SK-N-SH (cell line): ENCODE results near the gene ZNF613. TPM values are rescaled to one million over a fixed set of nuclear protein-coding genes. Genes with fewer than 3 reads are reported as not detected.

Experiments used
- CTCF ChIA-PET: fragments of 300-600, 350-600 bp; formaldehyde crosslinking; extraction: SDS; loops from one replicate; lab custom pipeline; 2021; lab: Yijun Ruan, JAX
- POLR2A ChIA-PET: fragments of 350-600 bp; sonication (Branson Sonifier 250); formaldehyde crosslinking; extraction: SDS; loops from one replicate; lab custom pipeline; 2020; ENCODE audit warnings: antibody characterized with exemption, inconsistent platforms; lab: Yijun Ruan, JAX
- DNase-seq: peaks from one replicate; pipeline ENCODE4 v3.0.0; 2012
- H2AFZ ChIP-seq: fragments of 200-600 bp; sonication (generic); 2 replicates; pipeline ENCODE4 v1.8.1; 2016; ENCODE audit warnings: antibody characterized with exemption, mild to moderate bottlenecking, low read depth
- H3F3A ChIP-seq: fragments of 200-600 bp; sonication (generic); replicated peaks from 2 replicates; pipeline ENCODE3; 2016; ENCODE audit warnings: antibody characterized with exemption, mild to moderate bottlenecking; ENCODE audit not compliant: insufficient read depth
- H3K27ac ChIP-seq, 2 experiments: fragments of 200-500 bp in 1 of 2; fragments of 200-600 bp in 1 of 2; sonication (Bioruptor generic) in 1 of 2; sonication (generic), shearing (Covaris generic) in 1 of 2; 2 replicates each; pipeline versions ENCODE4 v1.5.1 to v1.6.1; 2014 to 2016; ENCODE audit warnings: low read depth in 2 of 2, inconsistent platforms in 1 of 2, low read length in 1 of 2, mild to moderate bottlenecking in 1 of 2, mixed read lengths in 1 of 2
- H3K27me3 ChIP-seq: fragments of 200-600 bp; sonication (generic), shearing (Covaris generic); 2 replicates; pipeline ENCODE4 v1.6.1; 2016; ENCODE audit warnings: mixed run types; ENCODE audit not compliant: insufficient read depth
- H3K36me3 ChIP-seq, 2 experiments: fragments of 200-500 bp in 1 of 2; fragments of 200-600 bp in 1 of 2; sonication (Bioruptor generic) in 1 of 2; sonication (generic) in 1 of 2; replicated peaks in 1 of 2; 2 replicates each; pipeline versions ENCODE3 to v1.5.1; 2014 to 2016; ENCODE audit warnings: low read length in 1 of 2, mild to moderate bottlenecking in 1 of 2; ENCODE audit not compliant: insufficient read depth in 2 of 2, control insufficient read depth in 1 of 2
- H3K4me1 ChIP-seq, 2 experiments: fragments of 200-500 bp in 1 of 2; fragments of 200-600 bp in 1 of 2; sonication (Bioruptor generic) in 1 of 2; sonication (generic), shearing (Covaris generic) in 1 of 2; 2 replicates each; pipeline versions ENCODE4 v1.5.1 to v1.6.1; 2014 to 2016; ENCODE audit warnings: low read depth in 1 of 2, low read length in 1 of 2, mixed run types in 1 of 2; ENCODE audit not compliant: insufficient read depth in 2 of 2, control insufficient read depth in 1 of 2
- H3K4me2 ChIP-seq: fragments of 200-600 bp; sonication (generic), shearing (Covaris generic); 2 replicates; pipeline ENCODE4 v1.6.1; 2017; ENCODE audit warnings: mixed run types
- H3K4me3 ChIP-seq, 2 experiments: fragments of 200-500 bp in 1 of 2; fragments of 200-600 bp in 1 of 2; sonication (Bioruptor generic) in 1 of 2; sonication (generic), shearing (Covaris generic) in 1 of 2; 2 replicates each; pipeline versions ENCODE4 v1.5.1 to v1.8.1; 2014 to 2016; ENCODE audit warnings: low read depth in 2 of 2, inconsistent platforms in 1 of 2, low read length in 1 of 2, mild to moderate bottlenecking in 1 of 2, mixed read lengths in 1 of 2, moderate library complexity in 1 of 2
- H3K79me2 ChIP-seq: fragments of 200-600 bp; sonication (generic); 2 replicates; pipeline ENCODE4 v1.8.1; 2017; ENCODE audit warnings: mild to moderate bottlenecking; ENCODE audit not compliant: insufficient read depth
- H3K9ac ChIP-seq: fragments of 200-600 bp; sonication (generic); 2 replicates; pipeline ENCODE4 v1.6.1; 2017; ENCODE audit warnings: mixed run types
- H3K9me2 ChIP-seq: fragments of 200-600 bp; sonication (generic); 2 replicates; pipeline ENCODE4 v1.6.1; 2017; ENCODE audit warnings: mixed run types
- H3K9me3 ChIP-seq: fragments of 200-600 bp; sonication (generic); 2 replicates; pipeline ENCODE4 v1.6.1; 2017; ENCODE audit warnings: mixed run types, mild to moderate bottlenecking, moderate library complexity
- H4K20me1 ChIP-seq: fragments of 200-600 bp; sonication (generic); 2 replicates; pipeline ENCODE4 v1.6.1; 2017; ENCODE audit warnings: mild to moderate bottlenecking, mixed run types; ENCODE audit not compliant: insufficient read depth
- CHD2 ChIP-seq: fragments of 150-350 bp; IDR thresholded peaks from 2 replicates; pipeline ENCODE4 v1.6.1; 2018; ENCODE audit warnings: low read length; ENCODE audit not compliant: partially characterized antibody
- ELF1 ChIP-seq: IDR thresholded peaks from 2 replicates; pipeline ENCODE4 v1.4.0; 2012
- EP300 ChIP-seq, 2 experiments: IDR thresholded peaks; 2 replicates each; pipeline versions ENCODE4 v1.4.0 to v1.6.1; 2012; ENCODE audit warnings: borderline replicate concordance in 1 of 2, low read depth in 1 of 2, low read length in 1 of 2
- EZH2phosphoT487 ChIP-seq: fragments of 200-600 bp; sonication (generic); IDR thresholded peaks from 2 replicates; pipeline ENCODE4 v1.6.1; 2017; ENCODE audit warnings: low read depth, mixed run types, mild to moderate bottlenecking, antibody characterized with exemption, moderate library complexity, borderline replicate concordance
- FOXM1 ChIP-seq: IDR thresholded peaks from 2 replicates; pipeline ENCODE4 v1.4.0; 2012; ENCODE audit warnings: low read depth, mild to moderate bottlenecking
- GABPA ChIP-seq: IDR thresholded peaks from 2 replicates; pipeline ENCODE4 v1.4.0; 2012; ENCODE audit warnings: low read depth, mild to moderate bottlenecking
- JUND ChIP-seq: IDR thresholded peaks from 2 replicates; pipeline ENCODE4 v1.4.0; 2012
- MEF2A ChIP-seq: IDR thresholded peaks from 2 replicates; pipeline ENCODE4 v1.4.0; 2012; ENCODE audit warnings: low read depth, borderline replicate concordance
- MXI1 ChIP-seq: IDR thresholded peaks from 2 replicates; pipeline ENCODE4 v1.6.1; 2012; ENCODE audit warnings: mild to moderate bottlenecking, low read depth, low read length, improper control_type of control experiment
- POLR2AphosphoS5 ChIP-seq: IDR thresholded peaks from 2 replicates; pipeline ENCODE4 v1.6.1; 2012; ENCODE audit warnings: low read depth, low read length
- RAD21 ChIP-seq: IDR thresholded peaks from 2 replicates; pipeline ENCODE4 v1.6.1; 2012; ENCODE audit warnings: mild to moderate bottlenecking, low read length
- RCOR1 ChIP-seq: fragments of 150-350 bp; IDR thresholded peaks from 2 replicates; pipeline ENCODE4 v1.6.1; 2017; ENCODE audit warnings: antibody characterized with exemption, low read length
- RFX5 ChIP-seq: IDR thresholded peaks from 2 replicates; pipeline ENCODE4 v1.6.1; 2012; ENCODE audit warnings: mild to moderate bottlenecking, improper control_type of control experiment, low read length
- TAF1 ChIP-seq: IDR thresholded peaks from 2 replicates; pipeline ENCODE4 v1.6.1; 2012; ENCODE audit warnings: low read depth, mild to moderate bottlenecking, low read length, moderate library complexity, borderline replicate concordance
- TCF12 ChIP-seq: IDR thresholded peaks from 2 replicates; pipeline ENCODE4 v1.4.0; 2012
- TEAD4 ChIP-seq: IDR thresholded peaks from 2 replicates; pipeline ENCODE4 v1.4.0; 2012; ENCODE audit warnings: mild to moderate bottlenecking, borderline replicate concordance; ENCODE audit not compliant: insufficient read depth
- WGBS: methylation state at CpG from one replicate; pipeline ENCODE4 v1.1.6; 2017; ENCODE audit warnings: low lambda C conversion rate; 5-methylcytosine and 5-hydroxymethylcytosine counted together
- polyA plus RNA-seq, 3 experiments: library from polyadenylated mRNA; depleted of rRNA; stranded (reverse); fragments of >200 nt; gene quantifications; 2 replicates each; pipeline ENCODE4 v1.2.3, GENCODE V29; 2012
- TF ChIP-seq, protein P1 (sequence below): IDR thresholded peaks from 2 replicates; pipeline ENCODE4 v1.6.1; 2012; ENCODE audit warnings: mild to moderate bottlenecking, low read depth, low read length, moderate library complexity
- TF ChIP-seq, protein P2 (sequence below): fragments of 150-350 bp; IDR thresholded peaks from 2 replicates; pipeline ENCODE4 v1.6.1; 2016; ENCODE audit warnings: mild to moderate bottlenecking, low read depth, low read length
- TF ChIP-seq, protein P3 (sequence below): fragments of 150-350 bp; IDR thresholded peaks from 2 replicates; pipeline ENCODE4 v1.6.1; 2017; ENCODE audit warnings: antibody characterized with exemption, low read length, low read depth, borderline replicate concordance
- TF ChIP-seq, protein P4 (sequence below): IDR thresholded peaks from 2 replicates; pipeline ENCODE4 v1.4.0; 2012; ENCODE audit warnings: low read depth, borderline replicate concordance
- TF ChIP-seq, protein P5 (sequence below): IDR thresholded peaks from 2 replicates; pipeline ENCODE4 v1.4.0; 2012; ENCODE audit warnings: low read depth
- TF ChIP-seq, protein P6 (sequence below): IDR thresholded peaks from 2 replicates; pipeline ENCODE4; 2012

The ZNF613 gene
- polyA plus RNA-seq (2012; rRNA removed): 2.2 and 3.1 TPM in 2 replicates
- polyA plus RNA-seq (2012; cell fraction: cytosol; rRNA removed): 2.5 and 3.2 TPM in 2 replicates
- polyA plus RNA-seq (2012; cell fraction: nucleus; rRNA removed): 2.7 and 4.4 TPM in 2 replicates

DNA sequence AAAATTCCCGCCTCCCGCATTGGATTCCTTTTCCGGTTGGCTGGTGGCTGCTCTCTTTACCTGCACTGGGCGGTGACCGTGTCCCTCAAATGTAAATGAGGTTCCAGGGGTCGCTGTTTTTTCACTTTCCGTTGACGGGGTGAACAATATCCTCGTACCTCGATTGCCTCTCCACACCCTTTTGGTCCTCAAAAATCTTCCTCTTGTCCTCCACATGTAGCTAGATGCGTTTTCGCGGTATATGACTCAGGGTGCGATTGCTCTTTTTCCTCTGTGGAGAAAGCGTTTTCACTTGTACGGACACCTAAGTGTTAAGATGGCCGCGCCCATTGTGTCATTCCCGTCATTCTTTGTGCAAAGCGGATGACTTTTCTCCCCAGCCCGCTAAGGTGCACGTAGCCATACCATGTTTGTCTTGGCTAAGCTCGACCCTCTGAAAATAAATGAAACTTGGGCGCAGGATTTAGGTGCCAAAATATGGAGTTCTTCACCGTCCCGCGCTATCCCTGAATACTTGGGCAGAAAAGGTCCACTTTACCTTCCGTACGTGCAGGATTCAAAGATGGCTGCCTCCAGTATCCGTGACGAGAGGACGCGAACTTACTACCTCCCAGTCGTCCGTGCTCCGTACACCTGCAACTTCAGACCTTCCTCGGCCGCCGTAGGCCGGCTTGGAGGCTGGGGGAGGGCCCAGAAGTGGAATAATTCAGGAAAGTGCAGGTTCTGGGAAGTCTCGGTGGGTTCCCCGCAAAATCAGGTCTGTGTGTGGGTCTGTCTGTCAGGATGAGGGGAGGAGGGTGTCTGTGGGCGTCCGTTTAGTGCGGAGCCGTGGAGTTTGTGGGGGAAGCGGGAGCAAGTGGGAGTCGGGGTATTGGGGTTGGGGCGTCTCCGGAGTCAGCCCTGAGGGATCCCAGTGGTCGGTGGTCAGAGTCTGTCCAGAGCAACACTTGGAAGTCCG lies at the start of gene ZNF613:
TSS of gene ZNF613 (plus strand) at position 689 of the 958 bp plus-strand sequence. CDS start 8,749 bp downstream, outside the sequence.
- Histone ChIP-seq H3K4me1 (peaks cover 0 to 4% of the 10 kb centered on the region in 2 experiments; a peak in 1 of 4 replicates), H3K27me3 (no peaks in the 10 kb centered on the region), H4K20me1 (no peaks in the 10 kb centered on the region), H3K4me3 (peak within 1 kb of the TSS; percentile 71), H2AFZ (peak within 1 kb of the TSS; percentile 86), H3F3A (no peaks in the 10 kb centered on the region), H3K36me3 (peaks cover 15 to 26% of the 10 kb centered on the region in 2 experiments), H3K79me2 (peaks cover 15% of the 10 kb centered on the region), H3K4me2 (peak within 1 kb of the TSS; percentile 69), H3K27ac (peak within 1 kb of the TSS; percentile 50 to 97), H3K9me2 (no peaks in the 10 kb centered on the region), H3K9ac (peak within 1 kb of the TSS; percentile 66), H3K9me3 (peaks cover 23% of the 10 kb centered on the region; the same call in 1 of the 2 replicates)
- POLR2A ChIA-PET: no interaction called here
- DNase-seq: peak; percentile 82
- under 1% methylated on average over 51 of the region's 52 CpGs for WGBS
- CTCF ChIA-PET: interaction anchor here (1.3 kb wide), 1 partner anchor 8 kb away, joined by 3 read pairs; no protein-coding TSS in a partner anchor
- TF ChIP-seq EZH2phosphoT487 (no peak), POLR2AphosphoS5 (peak; percentile 75), CHD2 (peak; percentile 79), RAD21 (no peak), TEAD4 (no peak), RFX5 (no peak), EP300 (IDR thresholded peaks at IDR 0.05; ENCODE audit: borderline replicate concordance in 1 of 2, low read depth in 1 of 2, low read length in 1 of 2) (0 out of 4 replicates have a peak, but pooled peaks of 1 of the 2 experiments have one; percentile 14), TCF12 (no peak), ELF1 (peak; percentile 76; the same call in 1 of the 2 replicates), MEF2A (no peak), JUND (no peak), GABPA (peak; percentile 73), MXI1 (peak; percentile 58; the same call in 1 of the 2 replicates), TAF1 (peak; percentile 47), FOXM1 (no peak), RCOR1 (peak; percentile 49; the same call in 1 of the 2 replicates)
- TF ChIP-seq, protein P1, sequence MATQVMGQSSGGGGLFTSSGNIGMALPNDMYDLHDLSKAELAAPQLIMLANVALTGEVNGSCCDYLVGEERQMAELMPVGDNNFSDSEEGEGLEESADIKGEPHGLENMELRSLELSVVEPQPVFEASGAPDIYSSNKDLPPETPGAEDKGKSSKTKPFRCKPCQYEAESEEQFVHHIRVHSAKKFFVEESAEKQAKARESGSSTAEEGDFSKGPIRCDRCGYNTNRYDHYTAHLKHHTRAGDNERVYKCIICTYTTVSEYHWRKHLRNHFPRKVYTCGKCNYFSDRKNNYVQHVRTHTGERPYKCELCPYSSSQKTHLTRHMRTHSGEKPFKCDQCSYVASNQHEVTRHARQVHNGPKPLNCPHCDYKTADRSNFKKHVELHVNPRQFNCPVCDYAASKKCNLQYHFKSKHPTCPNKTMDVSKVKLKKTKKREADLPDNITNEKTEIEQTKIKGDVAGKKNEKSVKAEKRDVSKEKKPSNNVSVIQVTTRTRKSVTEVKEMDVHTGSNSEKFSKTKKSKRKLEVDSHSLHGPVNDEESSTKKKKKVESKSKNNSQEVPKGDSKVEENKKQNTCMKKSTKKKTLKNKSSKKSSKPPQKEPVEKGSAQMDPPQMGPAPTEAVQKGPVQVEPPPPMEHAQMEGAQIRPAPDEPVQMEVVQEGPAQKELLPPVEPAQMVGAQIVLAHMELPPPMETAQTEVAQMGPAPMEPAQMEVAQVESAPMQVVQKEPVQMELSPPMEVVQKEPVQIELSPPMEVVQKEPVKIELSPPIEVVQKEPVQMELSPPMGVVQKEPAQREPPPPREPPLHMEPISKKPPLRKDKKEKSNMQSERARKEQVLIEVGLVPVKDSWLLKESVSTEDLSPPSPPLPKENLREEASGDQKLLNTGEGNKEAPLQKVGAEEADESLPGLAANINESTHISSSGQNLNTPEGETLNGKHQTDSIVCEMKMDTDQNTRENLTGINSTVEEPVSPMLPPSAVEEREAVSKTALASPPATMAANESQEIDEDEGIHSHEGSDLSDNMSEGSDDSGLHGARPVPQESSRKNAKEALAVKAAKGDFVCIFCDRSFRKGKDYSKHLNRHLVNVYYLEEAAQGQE: 0 out of 2 replicates have a peak, but pooled peaks have one; percentile 8
- TF ChIP-seq, protein P2, sequence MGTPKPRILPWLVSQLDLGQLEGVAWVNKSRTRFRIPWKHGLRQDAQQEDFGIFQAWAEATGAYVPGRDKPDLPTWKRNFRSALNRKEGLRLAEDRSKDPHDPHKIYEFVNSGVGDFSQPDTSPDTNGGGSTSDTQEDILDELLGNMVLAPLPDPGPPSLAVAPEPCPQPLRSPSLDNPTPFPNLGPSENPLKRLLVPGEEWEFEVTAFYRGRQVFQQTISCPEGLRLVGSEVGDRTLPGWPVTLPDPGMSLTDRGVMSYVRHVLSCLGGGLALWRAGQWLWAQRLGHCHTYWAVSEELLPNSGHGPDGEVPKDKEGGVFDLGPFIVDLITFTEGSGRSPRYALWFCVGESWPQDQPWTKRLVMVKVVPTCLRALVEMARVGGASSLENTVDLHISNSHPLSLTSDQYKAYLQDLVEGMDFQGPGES: no peak
- TF ChIP-seq, protein P3, sequence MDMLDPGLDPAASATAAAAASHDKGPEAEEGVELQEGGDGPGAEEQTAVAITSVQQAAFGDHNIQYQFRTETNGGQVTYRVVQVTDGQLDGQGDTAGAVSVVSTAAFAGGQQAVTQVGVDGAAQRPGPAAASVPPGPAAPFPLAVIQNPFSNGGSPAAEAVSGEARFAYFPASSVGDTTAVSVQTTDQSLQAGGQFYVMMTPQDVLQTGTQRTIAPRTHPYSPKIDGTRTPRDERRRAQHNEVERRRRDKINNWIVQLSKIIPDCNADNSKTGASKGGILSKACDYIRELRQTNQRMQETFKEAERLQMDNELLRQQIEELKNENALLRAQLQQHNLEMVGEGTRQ: no peak
- TF ChIP-seq, protein P4, sequence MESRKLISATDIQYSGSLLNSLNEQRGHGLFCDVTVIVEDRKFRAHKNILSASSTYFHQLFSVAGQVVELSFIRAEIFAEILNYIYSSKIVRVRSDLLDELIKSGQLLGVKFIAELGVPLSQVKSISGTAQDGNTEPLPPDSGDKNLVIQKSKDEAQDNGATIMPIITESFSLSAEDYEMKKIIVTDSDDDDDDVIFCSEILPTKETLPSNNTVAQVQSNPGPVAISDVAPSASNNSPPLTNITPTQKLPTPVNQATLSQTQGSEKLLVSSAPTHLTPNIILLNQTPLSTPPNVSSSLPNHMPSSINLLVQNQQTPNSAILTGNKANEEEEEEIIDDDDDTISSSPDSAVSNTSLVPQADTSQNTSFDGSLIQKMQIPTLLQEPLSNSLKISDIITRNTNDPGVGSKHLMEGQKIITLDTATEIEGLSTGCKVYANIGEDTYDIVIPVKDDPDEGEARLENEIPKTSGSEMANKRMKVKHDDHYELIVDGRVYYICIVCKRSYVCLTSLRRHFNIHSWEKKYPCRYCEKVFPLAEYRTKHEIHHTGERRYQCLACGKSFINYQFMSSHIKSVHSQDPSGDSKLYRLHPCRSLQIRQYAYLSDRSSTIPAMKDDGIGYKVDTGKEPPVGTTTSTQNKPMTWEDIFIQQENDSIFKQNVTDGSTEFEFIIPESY: no peak
- TF ChIP-seq, protein P5, sequence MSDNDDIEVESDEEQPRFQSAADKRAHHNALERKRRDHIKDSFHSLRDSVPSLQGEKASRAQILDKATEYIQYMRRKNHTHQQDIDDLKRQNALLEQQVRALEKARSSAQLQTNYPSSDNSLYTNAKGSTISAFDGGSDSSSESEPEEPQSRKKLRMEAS: peak; percentile 88
- TF ChIP-seq, protein P6, sequence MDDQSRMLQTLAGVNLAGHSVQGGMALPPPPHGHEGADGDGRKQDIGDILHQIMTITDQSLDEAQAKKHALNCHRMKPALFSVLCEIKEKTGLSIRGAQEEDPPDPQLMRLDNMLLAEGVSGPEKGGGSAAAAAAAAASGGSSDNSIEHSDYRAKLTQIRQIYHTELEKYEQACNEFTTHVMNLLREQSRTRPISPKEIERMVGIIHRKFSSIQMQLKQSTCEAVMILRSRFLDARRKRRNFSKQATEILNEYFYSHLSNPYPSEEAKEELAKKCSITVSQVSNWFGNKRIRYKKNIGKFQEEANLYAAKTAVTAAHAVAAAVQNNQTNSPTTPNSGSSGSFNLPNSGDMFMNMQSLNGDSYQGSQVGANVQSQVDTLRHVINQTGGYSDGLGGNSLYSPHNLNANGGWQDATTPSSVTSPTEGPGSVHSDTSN: peak; percentile 96
